Occipital lobe (tissue), 2 donors: ENCODE measurements around the gene NFATC4. TPM values are rescaled to one million over a fixed set of nuclear protein-coding genes. Genes with fewer than 3 reads are reported as not detected.
"Not testable (repeated sequence)": the region's sequence is repeated elsewhere in the genome, so short reads cannot be mapped to it uniquely, and the experiment has no call there.

Source experiments
- DNase-seq: peaks from one replicate; lab custom pipeline; 2025; lab: John Stamatoyannopoulos, UW
- total RNA-seq: library from RNA; depleted of rRNA; stranded (reverse); fragments of >200 nt; gene quantifications from one replicate; pipeline ENCODE4 v1.2.3, GENCODE V29; 2014

The NFATC4 gene
- total RNA-seq, 1 donor from 2014 or later = 5.1 TPM

- not testable (repeated sequence) for DNase-seq
These were observed 19.6 kb downstream of the NFATC4 start for GRCh38 chr14:24387579-24387978.

- no peak for DNase-seq
These were observed 20.6 kb downstream of the NFATC4 start for GRCh38 chr14:24388474-24389179.

- DNase-seq = no peak
These were observed 21.4 kb downstream of the NFATC4 start for GRCh38 chr14:24389226-24389848.

- DNase-seq = no peak
These were observed 22.9 kb downstream of the NFATC4 start for GRCh38 chr14:24390701-24391468.

GRCh38 chr14:24392325-24393091 is 24.5 kb downstream of the NFATC4 start:
- no peak for DNase-seq

- no peak for DNase-seq
These were observed 26.3 kb downstream of the NFATC4 start for GRCh38 chr14:24394275-24394674.

- no peak for DNase-seq
These were observed 27.9 kb downstream of the NFATC4 start for GRCh38 chr14:24395609-24396582.

- DNase-seq = no peak
These were observed 29.8 kb downstream of the NFATC4 start for GRCh38 chr14:24397639-24398292.

- DNase-seq = no peak
These were observed 30.3 kb downstream of the NFATC4 start for GRCh38 chr14:24398293-24398652.

- no peak for DNase-seq
These were observed 30.9 kb downstream of the NFATC4 start, which contains the start of gene NYNRIN for GRCh38 chr14:24398653-24399446. NYNRIN (plus strand) TSS chr14:24399003; CDS start chr14:24399247, 244 bp downstream.

GRCh38 chr14:24399447-24399822 is 31.5 kb downstream of the NFATC4 start:
- DNase-seq = no peak

GRCh38 chr14:24399999-24400718 is 32.2 kb downstream of the NFATC4 start:
- no peak for DNase-seq

GRCh38 chr14:24401810-24402702 is 34.1 kb downstream of the NFATC4 start:
- DNase-seq = no peak

- DNase-seq = no peak
These were observed 35.5 kb downstream of the NFATC4 start for GRCh38 chr14:24403294-24403998.

GRCh38 chr14:24404814-24405213 is 36.8 kb downstream of the NFATC4 start:
- DNase-seq = no peak

- DNase-seq = no peak
These were observed 38.4 kb downstream of the NFATC4 start for GRCh38 chr14:24406416-24406815.
